Stimulated activated CD8-positive, alpha-beta memory T cell treated with anti-CD3 and anti-CD28 coated beads, Interleukin-12 subunit alpha, Interleukin-12 subunit beta, amount 100 ng/mL, for 4 hours (primary cell): ENCODE results near the gene SLC9A3.
A peak's percentile ranks its signal among the peaks of the same experiment; 100 is the strongest.

Source experiments
- DNase-seq: peaks from one replicate; pipeline ENCODE4 v3.0.0-alpha.2; 2020; ENCODE audit warnings: low read depth

Gene SLC9A3

DNA sequence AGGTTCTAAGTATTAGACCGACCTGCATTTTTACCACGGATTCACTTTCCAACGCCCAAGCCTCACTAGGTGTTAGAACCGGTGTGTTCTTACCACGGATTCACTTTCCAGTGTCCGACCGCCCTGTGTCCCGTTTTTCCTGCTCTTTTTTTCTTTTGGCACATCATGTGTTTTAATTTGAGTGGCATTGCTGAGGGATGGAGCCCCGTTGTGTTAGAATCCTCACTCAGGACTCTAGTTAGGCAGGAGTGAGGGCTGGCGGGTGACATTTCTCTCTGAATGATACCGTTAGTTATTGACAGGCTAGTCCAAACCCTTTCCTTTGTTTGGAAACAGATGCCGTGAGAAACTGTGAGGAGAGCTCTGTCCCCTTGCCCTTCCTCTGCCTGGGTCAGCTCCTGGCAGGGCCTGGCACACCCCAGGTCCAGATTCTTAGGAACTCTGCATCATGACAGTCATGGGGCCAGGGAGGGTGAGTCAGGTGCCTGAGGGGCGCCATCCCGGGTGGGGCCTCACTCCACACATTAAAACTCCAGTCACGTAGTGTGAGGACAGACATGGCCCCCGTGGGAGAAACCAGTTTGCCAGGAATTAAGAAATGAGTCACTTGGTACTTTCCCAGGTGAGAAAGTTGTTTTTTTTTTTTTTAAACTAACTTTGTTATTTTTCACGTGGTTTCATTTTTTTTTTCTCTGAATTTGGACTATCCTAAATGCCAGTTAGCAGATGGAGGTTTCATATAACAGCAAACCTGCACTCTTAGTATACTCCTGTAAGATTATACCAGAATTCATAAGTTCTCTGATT, 65.5 kb downstream of the SLC9A3 start:
- DNase-seq = no peak

DNA sequence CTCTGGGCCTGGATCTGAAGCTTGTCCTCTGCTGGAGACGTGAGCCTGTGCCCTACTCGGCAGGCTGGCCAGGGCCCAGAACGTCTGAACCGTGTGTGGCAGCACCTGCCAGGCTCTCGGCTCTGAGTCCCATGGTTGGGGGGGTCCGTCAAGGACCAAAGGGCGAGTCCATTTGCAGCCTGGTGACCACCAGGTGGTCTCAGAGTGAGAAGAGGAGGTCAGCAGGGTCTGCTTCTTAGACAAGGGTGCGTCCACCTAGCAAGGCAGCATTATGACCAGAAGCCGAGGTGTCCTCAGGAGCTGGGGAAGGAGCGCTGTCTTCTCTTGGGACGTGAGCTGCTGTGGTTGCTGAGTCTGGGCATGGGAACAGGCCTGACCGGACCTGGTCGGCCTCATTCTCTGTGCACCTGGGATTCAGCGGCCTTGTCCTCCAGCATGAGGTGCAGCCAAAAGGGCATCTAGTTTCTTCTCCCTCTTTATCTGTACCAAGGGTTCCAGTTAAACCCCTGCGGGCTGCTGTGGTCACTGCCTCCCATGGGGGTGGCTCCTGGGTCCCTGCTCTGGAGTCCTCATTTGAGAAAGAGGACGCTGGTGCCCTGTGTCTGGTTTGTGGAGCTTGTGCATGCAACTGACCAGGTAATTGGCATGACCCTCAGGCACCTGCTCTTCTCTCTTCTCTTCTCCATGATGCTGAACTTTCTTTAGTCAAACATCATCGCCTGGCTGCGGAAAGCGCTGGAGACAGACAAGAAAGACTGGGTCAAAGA, 66.9 kb downstream of the SLC9A3 start:
- no peak for DNase-seq

DNA sequence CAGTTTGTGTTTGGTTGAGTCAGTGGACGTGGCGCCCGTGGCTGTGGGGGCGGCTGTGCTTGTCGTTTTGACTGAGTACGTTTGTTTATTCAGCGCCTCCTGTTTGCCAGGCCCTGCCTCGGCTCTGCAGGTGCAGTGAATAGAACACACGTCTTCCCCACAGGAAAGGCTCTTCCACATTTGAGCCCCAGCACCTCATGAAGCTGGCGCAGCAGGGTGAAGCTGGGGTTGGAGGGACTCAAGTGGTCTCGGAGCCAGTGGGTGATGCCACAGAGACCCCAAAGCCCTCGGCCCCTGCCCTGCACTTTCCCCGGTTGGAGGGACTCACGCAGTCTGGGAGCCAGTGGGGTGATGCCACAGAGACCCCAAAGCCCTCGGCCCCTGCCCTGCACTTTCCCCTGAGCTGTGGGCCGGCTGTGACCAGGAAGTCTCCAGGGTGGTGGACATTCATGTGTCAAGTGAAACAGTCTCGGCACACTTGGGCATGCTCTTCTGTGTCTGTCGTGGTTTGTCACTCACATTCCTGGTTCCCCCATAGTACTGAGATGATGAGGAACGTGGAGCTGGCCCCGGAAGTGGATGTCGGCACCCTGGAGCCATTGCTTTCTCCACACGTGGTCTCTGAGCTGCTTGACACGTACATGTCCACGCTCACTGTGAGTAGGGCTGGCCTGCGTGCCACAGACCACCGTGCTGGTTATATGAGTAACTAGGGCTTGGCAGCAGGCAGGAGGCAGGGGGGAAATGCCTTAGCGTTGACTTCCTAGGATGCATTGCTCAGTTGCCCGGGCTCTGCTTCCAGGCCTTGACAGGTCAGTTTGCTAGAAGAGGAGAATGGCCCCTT, 67.7 kb downstream of the SLC9A3 start:
- DNase-seq = no peak

DNA sequence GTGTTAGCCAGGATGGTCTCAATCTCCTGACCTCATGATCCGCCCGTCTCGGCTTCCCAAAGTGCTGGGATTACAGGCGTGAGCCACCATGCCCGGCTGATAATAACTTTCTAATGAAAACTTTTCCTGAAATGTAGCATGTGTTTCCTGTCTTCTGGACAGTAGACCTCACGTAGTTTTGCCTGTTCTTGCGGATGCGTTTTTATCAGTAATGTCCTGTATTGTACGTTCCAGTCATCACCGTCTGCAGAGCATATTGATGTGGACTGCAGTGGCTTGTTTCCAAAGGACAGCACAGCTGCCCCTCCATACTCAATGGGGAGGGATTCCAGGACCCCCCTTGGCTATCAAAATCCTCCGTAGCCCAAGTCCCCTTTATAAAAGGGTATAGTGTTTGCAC, 68.4 kb downstream of the SLC9A3 start:
- no peak for DNase-seq

DNA sequence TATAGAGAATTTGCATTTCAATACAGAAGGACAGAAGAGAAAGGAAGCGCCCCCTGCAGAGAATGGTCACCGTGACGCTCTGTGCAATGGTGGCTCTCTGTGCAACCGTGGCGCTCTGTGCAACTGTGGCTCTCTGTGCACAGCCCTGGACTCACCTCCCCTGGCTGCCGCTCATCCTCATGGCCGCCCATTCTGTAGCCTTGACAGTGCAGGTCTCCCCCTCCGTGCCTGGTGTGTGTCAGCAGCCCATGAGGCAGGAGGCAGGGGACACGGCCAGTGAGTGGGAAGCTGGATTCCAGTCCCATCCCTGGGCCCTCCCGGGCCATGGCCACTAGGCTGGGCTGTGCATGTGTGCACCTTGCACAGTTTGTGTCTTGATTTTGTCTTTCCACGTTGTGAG, 69.3 kb downstream of the SLC9A3 start:
- DNase-seq = no peak

DNA sequence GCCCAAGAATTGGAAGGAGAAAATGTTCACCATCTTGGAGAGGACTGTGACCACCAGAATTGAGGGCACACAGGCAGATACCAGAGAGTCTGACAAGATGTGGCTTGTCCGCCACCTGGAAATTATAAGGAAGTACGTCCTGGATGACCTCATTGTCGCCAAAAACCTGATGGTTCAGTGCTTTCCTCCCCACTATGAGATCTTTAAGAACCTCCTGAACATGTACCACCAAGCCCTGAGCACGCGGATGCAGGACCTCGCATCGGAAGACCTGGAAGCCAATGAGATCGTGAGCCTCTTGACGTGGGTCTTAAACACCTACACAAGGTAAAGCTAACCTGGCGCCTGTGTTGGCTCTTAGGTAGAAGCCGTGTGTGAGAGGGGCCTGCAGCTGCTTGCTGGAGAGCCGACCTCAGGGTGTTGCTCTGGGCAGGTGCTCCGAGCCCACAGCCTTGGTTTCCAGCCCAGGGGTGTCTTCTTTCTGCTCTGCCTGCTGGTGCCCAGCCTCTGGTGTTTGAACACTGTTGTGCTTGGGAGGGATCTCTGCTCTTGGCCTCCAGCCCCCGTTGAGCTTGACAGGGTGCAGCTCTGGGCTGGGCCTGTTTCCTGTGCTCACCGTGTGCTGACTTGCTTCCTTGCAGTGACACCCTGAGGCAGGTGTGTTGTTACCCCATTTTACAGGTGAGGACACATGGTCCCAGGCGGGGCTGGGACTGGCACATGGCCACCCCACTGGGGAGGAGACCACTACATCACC, 70.3 kb downstream of the SLC9A3 start:
- DNase-seq = no peak

DNA sequence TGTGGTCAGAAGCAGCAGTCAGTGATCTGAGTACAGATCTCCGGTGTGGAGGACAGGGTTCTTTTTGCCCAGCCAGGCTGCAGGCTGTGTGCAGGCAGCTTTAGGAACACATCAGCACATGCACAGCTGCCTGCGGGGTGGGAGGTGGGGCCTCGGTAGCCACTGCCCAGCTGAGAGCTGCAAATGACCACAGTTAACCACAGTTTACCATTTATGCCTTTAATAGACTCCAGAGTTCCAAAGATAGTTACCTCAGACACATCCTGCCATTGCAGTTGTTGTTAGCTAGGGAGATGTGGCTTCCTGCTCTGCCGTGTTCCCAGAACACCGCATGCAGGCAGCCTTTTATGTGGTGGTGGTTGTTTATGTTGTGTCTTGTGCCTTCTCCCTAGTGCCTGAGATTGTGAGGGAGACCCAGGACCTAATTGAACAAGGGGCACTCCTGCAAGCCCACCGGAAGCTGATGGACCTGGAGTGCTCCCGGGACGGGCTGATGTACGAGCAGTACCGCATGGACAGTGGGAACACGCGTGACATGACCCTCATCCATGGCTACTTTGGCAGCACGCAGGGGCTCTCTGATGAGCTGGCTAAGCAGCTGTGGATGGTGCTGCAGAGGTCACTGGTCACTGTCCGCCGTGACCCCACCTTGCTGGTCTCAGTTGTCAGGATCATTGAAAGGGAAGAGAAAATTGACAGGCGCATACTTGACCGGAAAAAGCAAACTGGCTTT, 71.1 kb downstream of the SLC9A3 start:
- no peak for DNase-seq

DNA sequence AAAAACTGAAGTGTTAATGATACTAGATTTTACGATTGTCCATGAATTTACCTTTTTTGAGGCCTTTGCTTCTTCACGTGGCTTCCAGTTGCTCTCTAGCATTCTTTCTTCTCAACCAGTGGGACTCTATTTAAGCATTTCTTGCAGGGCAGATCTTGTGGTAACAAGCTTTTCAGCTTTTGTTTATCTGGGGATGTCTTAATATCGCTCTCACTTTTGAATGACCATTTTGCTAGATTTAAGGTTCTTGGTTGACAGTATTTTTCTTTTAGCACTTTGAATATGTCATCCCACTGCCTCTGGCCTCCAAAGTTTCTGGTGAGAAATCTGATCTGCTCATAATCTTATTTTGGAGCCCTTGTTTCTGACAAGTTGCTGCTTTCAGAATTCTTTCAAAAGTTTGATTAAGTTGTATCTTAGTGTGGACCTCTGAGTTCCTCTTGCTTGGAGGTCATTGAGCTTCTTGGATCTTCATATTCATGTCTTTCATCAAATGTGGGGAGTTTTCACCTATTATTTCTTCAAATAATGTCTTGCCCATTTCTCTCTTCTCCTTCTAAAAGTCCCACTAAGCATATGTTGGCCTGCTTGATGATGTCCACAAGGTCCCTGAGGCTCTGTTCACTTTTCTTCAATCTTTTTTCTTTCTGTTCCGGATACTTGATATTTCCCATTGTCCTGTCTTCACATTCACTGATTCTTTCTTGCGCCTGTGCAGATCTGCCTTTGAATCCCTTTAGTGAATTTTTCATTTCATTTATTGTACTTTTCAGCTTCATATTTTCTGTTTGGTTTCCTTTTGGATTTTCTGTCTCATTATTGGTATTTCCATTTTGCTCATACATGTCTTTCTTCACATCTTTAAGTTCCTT, 72.4 kb downstream of the SLC9A3 start:
- DNase-seq = no peak

DNA sequence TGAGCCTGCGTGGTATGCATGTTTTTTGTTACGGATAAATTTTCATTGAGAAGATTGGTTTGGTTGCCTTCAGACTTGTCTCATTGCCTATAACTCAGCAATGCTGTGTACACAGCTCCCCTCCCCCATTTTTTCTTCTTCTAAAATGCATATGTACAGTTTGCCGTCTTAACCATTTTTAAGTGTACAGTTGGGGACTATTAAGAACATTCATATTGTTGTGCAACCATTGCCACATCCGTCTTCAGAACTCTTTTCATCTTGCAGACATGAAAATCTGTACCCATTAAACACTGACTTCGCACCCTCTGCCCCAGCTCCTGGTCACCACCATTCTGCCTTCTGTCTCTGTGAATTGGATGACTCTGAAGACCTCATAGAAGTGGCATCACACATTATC, 75.1 kb downstream of the SLC9A3 start:
- DNase-seq = no peak

DNA sequence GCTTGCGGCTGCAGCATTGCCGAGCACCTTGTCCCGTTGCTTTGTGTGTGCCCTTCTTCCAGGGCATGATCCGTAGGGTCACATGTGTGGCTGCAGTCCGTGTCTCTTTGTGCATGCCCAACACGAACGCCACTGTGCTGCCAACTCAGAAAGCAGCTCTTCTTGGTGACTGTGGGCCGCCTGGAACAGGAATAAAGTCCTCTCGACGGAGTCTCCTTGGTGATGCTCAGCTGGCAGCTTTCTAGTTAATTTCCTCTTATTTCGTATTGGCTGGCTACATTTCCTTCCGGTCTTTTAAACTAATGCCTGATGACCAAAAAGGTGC, 75.5 kb downstream of the SLC9A3 start:
- DNase-seq = no peak

DNA sequence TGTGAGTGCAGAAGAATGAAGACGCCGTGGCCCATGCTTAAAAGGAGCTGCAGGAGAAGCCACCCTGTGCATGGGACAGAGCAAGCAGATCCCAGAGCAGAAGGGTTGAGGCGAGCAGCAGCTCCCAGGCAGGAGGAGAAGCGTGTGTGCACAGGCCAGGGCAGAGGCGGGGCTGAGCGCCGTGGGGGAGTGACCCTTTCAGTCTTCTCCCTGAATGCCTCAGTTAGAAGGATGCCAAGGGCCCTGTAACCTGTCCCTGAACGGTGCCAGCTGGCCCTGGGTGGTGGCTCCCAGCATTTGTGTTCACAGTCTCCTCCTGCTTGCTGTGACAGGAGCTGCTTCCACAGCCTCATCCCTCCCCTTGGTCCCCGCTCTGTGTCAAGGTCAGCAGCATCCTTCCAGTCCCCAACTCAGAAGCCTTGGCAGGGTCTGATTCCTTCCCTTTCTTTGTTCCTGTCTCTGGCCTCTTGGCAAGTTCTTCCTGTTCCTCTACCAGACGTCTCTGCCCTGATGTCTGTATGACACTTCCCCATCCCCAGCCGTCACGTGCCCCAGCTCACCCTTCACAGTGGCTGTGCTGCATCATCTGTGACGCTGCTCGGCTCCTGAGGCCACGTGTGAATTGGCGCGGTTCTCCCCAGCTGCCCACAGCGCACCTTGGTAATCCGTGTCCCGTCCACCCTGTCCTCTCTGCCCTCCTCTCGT, 76.0 kb downstream of the SLC9A3 start:
- no peak for DNase-seq

DNA sequence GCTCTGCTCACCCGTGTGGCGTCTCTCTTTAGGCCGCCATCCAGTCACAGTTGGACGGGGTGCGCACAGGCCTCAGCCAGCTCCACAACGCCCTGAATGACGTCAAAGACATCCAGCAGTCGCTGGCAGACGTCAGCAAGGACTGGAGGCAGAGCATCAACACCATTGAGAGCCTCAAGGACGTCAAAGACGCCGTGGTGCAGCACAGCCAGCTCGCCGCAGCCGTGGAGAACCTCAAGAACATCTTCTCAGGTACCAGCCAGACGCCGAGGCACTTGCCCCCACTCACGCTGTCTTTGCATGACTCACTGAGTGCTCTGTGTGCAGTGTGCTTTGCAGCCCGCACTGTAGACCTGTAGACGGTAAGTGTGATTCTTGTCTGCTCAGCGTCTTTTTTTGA, 76.7 kb downstream of the SLC9A3 start:
- no peak for DNase-seq

DNA sequence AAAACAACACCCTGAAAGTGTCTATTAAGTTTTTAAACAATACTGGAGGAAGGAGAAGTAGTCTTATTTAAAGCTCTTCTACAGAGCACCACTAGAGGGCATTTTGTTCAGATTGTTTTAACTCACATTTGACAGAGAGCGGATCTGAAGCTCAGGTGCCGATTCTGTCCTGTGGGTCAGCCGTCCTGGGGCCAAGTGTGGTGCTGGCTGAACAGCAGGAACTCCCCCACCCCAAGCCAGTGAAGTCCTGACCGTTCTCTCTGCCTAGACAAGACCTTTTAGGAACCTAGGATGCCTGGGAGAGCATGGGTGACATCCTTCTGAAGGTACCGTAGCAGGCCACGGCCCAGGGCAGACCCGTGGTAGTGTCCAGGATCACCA, 77.4 kb downstream of the SLC9A3 start:
- DNase-seq = no peak

DNA sequence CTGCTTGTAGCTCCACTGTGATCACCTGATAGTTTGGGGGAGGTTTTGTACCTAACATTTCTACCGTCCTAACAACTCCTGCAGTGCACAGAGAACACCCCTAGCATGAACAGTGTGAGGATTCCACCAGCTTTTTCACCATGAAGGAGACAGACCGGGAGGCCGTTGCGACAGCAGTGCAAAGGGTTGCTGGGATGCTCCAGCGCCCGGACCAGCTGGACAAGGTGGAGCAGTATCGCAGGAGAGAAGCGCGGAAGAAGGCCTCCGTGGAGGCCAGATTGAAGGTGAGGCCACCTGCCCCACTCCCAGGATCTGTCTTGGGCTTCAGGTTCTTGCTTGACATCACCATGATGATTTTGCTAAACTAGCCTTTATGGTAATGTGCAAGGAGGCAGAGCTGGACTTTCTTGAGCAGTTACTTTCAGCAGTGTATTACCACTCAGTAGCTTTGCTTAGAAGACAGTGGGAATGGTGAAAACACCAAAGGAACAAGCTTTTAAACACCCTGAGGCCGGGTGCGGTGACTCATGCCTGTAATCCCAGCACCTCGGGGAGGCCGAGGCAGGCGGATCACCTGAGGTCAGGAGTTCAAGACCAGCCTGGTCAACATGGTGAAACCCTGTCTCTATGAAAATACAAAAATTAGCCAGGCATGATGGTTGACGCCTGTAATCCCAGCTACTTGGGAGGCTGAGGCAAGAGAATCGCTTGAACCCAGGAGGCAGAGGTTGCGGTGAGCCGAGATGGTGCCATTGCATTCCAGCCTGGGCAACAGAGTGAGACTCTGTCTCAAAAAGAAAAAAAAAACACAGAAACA, 78.0 kb downstream of the SLC9A3 start:
- DNase-seq = no peak

DNA sequence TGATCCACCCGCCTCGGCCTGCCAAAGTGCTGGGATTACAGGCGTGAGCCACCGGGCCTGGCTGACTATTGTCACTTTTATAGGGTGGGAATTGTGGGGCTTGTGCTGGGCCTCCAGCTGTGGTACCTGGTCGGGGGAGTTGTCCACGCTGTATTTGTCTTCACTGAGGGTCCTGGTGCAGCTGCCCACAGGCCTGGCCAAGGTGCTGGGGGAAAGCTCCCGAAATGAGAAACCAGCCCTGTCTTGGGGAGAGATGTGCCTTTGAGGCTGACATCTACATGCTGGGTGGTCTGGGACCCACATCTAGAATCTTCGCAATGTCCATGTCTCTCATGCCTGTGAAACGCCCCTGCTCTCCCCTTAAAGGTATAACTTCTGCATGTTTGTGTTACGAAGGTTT, 78.7 kb downstream of the SLC9A3 start:
- no peak for DNase-seq

DNA sequence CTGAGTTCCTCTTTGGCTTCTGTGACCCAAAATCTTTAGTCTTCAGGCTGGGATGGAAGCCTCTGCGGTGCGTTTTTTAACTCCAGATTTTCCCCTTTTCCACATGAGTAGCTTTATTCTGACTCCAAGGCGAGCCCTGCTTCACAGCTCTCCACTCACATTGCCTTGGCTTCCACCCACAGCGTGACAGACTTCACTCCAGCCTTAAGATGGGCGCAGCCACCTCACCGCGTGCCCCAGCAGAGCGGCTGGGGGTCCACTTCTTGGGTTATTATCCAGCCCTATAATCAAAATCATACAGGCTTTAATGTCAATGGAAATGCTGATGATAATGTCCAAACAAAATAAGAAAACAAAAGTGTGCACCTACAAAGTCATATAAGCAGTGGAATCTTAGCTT, 80.0 kb downstream of the SLC9A3 start:
- no peak for DNase-seq

DNA sequence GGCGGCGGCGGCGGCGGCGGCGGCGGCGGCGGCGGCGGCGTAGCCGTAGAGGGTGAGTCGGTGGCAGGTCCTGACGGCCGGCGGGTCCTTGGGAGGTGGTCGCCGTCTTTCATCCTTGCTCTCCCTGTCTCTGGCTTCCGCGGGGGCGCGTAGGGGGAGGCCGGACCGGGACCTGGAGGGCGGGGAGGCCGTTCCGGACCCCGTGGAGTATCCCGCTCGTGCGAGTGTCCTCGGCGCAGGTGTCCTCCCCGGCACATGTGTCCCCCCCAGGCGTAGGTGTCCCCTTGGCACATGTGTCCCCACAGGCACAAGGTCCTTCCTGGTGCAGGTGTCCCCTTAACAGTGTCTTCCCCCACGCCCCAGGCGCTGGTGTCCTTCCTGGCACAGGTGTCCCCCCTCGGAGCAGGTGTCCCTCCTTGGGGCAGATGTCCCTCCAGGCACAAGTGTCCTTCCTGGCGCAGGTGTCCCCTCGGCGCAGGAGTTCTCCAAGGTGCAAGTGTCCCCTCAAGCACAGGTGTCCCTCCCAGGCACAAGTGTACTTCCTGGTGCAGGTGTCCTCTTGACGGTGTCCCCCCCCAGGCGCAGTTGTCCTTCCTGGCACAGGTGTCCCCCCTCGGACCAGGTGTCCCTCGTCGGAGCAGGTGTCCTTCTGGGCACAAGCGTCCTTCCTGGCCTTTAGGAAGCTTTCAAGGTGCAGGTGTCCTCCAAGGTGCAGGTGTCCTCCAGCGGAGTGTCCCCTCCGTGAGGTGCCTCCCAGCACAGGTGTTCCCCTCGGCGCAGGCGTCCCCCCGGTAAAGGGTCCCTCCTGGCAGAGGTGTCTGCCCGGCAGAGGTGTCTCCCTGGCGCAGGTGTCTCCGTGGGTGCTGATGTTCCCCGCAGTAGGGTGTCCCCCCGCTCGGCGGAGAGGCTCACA, 80.8 kb downstream of the SLC9A3 start:
- DNase-seq = peak; percentile 21
